Mesothelial cell of epicardium (in vitro differentiated cells): ENCODE data around the gene CACNA1F. TPM values are rescaled to one million over a fixed set of nuclear protein-coding genes. Genes with fewer than 3 reads are reported as not detected.

Experiments
- DNase-seq, 2 experiments: peaks; one replicate each; pipeline ENCODE4 v3.0.0; 2021; ENCODE audit warnings: low spot score in 2 of 2; ENCODE audit not compliant: unreplicated experiment in 2 of 2
- H3K27ac Mint-ChIP-seq: 2 replicates; pipeline ENCODE4 v1.8.0; 2021; ENCODE audit warnings: mixed read lengths
- H3K27me3 Mint-ChIP-seq: 2 replicates; pipeline ENCODE4 v1.8.0; 2021; ENCODE audit warnings: low read depth, mixed read lengths
- H3K36me3 Mint-ChIP-seq: 2 replicates; pipeline ENCODE4 v1.8.0; 2021; ENCODE audit warnings: mixed read lengths
- H3K4me1 Mint-ChIP-seq: 2 replicates; pipeline ENCODE4 v1.8.0; 2021; ENCODE audit warnings: mixed read lengths
- H3K4me3 Mint-ChIP-seq: 2 replicates; pipeline ENCODE4 v1.8.0; 2021; ENCODE audit warnings: mild to moderate bottlenecking, moderate library complexity, mixed read lengths
- H3K9me3 Mint-ChIP-seq: 2 replicates; pipeline ENCODE4 v1.8.0; 2021; ENCODE audit warnings: mixed read lengths
- total RNA-seq: library from RNA; stranded (reverse); gene quantifications from 3 replicates; pipeline ENCODE4 v1.2.1, GENCODE V29; 2021
- TF ChIP-seq, protein P1 (sequence below): fragments of 200-600 bp; sonication (generic); IDR thresholded peaks from one replicate; pipeline ENCODE4 v1.5.0; 2021; ENCODE audit warnings: antibody characterized with exemption; ENCODE audit not compliant: unreplicated experiment

CACNA1F gene
- total RNA-seq, 1 donor from 2014 or later = 0.47 TPM

DNA sequence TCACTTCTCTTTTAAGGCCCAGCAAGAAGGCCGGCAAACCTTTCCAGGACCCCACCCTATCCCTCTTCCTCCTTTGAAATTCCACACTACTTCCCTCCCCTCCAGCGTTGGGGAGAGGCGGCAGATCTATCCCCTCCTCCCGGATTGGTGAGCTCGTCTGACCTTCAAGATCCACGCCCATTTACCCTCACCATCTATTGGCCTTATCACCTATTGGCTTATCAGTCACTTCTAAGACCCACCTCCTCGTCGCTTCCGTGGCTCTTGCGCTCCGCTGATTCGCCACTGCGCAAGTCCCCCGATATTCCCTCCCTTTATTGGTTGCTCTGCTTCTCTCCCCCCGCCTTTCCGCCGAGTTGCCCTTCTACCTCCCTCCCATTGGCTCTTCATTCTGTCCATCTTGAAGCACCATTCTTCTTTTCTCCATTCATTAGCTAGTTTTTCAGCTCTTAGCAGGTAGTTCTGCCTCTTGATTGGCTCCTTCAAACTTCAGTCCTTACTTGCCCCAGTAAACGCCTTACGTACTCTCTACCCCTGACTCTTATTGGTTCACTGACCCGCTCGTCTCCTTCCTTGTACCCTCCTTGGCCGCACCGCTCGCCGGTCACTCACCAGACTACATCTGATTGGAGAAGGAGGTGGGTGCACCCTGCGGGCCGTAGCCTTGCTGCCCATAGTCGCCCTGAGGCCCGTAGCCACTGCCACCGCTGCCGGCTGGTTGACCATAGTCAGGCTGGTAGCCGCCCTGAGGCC, 42.1 kb downstream of the CACNA1F start:
- peak; percentile 79 to 80 for DNase-seq
- Mint-ChIP-seq H3K27me3 (no peaks in the 10 kb centered on the region), H3K4me1 (peaks cover 22% of the 10 kb centered on the region), H3K9me3 (peaks cover 25% of the 10 kb centered on the region), H3K36me3 (no peaks in the 10 kb centered on the region), H3K4me3 (peak overlapping the region; percentile 81), H3K27ac (peak overlapping the region; percentile 91)
- TF ChIP-seq, protein P1, sequence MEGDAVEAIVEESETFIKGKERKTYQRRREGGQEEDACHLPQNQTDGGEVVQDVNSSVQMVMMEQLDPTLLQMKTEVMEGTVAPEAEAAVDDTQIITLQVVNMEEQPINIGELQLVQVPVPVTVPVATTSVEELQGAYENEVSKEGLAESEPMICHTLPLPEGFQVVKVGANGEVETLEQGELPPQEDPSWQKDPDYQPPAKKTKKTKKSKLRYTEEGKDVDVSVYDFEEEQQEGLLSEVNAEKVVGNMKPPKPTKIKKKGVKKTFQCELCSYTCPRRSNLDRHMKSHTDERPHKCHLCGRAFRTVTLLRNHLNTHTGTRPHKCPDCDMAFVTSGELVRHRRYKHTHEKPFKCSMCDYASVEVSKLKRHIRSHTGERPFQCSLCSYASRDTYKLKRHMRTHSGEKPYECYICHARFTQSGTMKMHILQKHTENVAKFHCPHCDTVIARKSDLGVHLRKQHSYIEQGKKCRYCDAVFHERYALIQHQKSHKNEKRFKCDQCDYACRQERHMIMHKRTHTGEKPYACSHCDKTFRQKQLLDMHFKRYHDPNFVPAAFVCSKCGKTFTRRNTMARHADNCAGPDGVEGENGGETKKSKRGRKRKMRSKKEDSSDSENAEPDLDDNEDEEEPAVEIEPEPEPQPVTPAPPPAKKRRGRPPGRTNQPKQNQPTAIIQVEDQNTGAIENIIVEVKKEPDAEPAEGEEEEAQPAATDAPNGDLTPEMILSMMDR = no peak

DNA sequence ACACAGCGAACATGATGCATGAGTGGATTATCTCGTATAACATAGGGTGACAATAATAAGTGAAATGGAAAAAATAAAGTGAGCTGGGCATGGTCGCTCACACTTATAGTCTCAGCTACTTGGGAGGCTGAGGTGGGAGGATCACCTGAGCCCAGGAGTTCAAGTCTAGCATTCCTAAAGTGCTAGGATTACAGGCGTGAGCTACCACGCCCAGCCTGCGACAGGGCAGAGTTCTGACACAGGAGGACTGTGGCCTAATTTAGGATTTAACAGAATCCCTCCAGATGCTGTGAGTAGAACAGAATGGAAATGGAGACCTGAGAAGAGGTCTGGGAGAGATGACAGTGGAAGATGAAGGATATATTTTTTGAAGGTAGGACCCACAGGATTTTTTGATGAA, 43.5 kb downstream of the CACNA1F start:
- Mint-ChIP-seq H3K4me1 (peaks cover 28% of the 10 kb centered on the region), H3K36me3 (no peaks in the 10 kb centered on the region), H3K4me3 (peak overlapping the region; percentile 30), H3K27ac (peak overlapping the region; percentile 80), H3K9me3 (peaks cover 15% of the 10 kb centered on the region), H3K27me3 (no peaks in the 10 kb centered on the region)
- TF ChIP-seq, protein P1 = no peak
- DNase-seq = no peak

DNA sequence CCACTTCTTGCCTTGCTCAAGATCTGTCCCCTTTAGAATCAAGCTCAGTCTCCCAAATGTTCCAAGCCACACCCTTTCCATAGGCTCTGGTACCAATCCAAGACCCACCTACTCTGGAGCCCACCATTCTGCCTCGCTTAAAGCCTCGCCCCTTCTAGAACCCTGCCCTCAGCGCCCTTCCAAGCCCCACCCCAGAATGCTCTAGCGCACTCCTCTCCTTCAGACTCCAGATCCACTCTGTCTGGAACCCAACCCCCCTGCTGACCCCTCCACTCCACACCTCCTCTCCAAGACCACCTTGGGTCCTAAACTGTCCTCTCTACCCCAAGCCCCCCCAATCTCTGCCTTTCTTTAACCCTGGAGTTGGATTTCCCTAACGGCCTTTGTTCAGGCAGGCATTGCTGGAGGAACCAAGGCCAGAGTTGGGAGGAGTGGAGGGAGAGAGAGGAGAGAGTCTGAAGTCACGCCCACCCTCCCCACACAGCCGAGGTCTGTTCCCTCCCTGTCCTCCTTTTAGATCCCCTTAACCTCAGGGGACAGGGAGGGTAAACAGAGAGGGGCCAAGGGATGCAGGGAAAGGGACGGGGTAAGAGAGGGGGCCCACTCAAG, 44.6 kb downstream of the CACNA1F start:
- TF ChIP-seq, protein P1 = no peak
- no peaks in the 10 kb centered on the region for H3K36me3 Mint-ChIP-seq
- H3K4me3 Mint-ChIP-seq = no peak overlapping the region
- H3K27me3 Mint-ChIP-seq = no peaks in the 10 kb centered on the region
- DNase-seq = no peak
- H3K4me1 Mint-ChIP-seq = peaks cover 31% of the 10 kb centered on the region
- H3K9me3 Mint-ChIP-seq = peaks cover 10% of the 10 kb centered on the region
- H3K27ac Mint-ChIP-seq = no peak overlapping the region

DNA sequence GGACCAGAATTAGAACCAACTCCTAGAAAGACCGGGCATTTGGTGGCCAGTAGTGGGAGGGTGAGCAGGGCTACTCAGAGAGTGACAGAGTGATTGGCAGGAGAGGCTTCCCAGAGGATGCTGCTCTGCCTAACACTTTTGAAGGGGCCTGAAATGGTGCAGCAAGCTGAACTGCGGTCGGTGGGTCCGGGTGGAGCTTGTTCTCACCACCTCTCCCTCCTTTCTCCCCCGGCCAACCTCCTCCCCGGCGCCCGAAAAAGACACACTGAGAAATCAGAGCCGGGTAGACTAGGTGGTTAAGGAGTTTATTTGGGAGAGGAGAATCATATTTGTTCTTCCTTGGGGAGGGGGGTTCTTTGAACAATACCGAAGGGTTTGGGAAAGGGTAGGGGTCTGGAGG, 45.6 kb downstream of the CACNA1F start:
- Mint-ChIP-seq H3K27ac (peak overlapping the region; percentile 63), H3K4me3 (no peak overlapping the region), H3K9me3 (peaks cover 11% of the 10 kb centered on the region), H3K36me3 (peaks cover 1% of the 10 kb centered on the region), H3K4me1 (peaks cover 31% of the 10 kb centered on the region), H3K27me3 (no peaks in the 10 kb centered on the region)
- no peak for DNase-seq
- TF ChIP-seq, protein P1 = no peak

DNA sequence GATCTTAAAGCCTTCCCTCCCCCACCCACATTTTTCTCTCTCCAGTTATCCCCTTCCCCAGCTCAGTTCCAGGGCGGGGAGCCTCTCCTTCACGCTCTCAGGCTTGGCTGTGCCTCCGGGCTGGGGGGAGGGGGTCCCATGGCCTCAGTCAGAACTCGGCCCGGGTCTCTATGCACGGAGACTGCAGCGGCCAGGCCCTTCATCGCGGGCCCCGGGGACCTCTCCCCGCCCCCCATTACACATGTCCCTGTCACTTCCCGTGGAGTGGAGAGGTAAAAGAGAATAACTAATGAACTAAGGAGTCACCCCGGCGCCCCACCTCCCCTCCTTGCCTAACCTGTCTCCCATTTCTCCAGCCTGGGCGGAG, 46.1 kb downstream of the CACNA1F start:
- TF ChIP-seq, protein P1 = no peak
- peak overlapping the region; percentile 63 for H3K27ac Mint-ChIP-seq
- no peak for DNase-seq
- H3K4me3 Mint-ChIP-seq = peak overlapping the region; percentile 75
- peaks cover 31% of the 10 kb centered on the region for H3K4me1 Mint-ChIP-seq
- no peaks in the 10 kb centered on the region for H3K27me3 Mint-ChIP-seq
- H3K36me3 Mint-ChIP-seq = peaks cover 6% of the 10 kb centered on the region
- peaks cover 16% of the 10 kb centered on the region for H3K9me3 Mint-ChIP-seq
